Endodermal cell (in vitro differentiated cells): ENCODE results near the gene RNF215. TPM values are rescaled to one million over a fixed set of nuclear protein-coding genes. Genes with fewer than 3 reads are reported as not detected.

Experiments
- DNase-seq: peaks from one replicate; pipeline ENCODE4 v3.0.0-alpha.2; 2017
- H3K27ac ChIP-seq: 2 replicates; pipeline ENCODE4 v1.5.1; 2013; ENCODE audit warnings: mild to moderate bottlenecking, low read depth, low read length, moderate library complexity
- H3K27me3 ChIP-seq: 2 replicates; pipeline ENCODE4 v1.6.1; 2013; ENCODE audit warnings: mild to moderate bottlenecking, low read length, moderate library complexity; ENCODE audit not compliant: insufficient read depth, control insufficient read depth, poor library complexity, severe bottlenecking
- H3K36me3 ChIP-seq: 2 replicates; pipeline ENCODE4 v1.7.0; 2013; ENCODE audit warnings: mild to moderate bottlenecking, low read length, moderate library complexity; ENCODE audit not compliant: control insufficient read depth, insufficient read depth
- H3K4me1 ChIP-seq: one replicate; pipeline ENCODE4 v1.7.0; 2013; ENCODE audit warnings: low read length; ENCODE audit not compliant: control insufficient read depth, insufficient read depth
- H3K4me3 ChIP-seq: 2 replicates; pipeline ENCODE4 v1.5.1; 2013; ENCODE audit warnings: mild to moderate bottlenecking, low read length, moderate library complexity
- H3K9ac ChIP-seq: 2 replicates; pipeline ENCODE4 v1.6.1; 2013; ENCODE audit warnings: mild to moderate bottlenecking, low read length, moderate library complexity; ENCODE audit not compliant: poor library complexity, severe bottlenecking; ENCODE audit errors: extremely low read depth
- H3K9me3 ChIP-seq: 2 replicates; pipeline ENCODE4 v1.6.1; 2013; ENCODE audit warnings: mild to moderate bottlenecking, low read length, moderate library complexity; ENCODE audit not compliant: control insufficient read depth
- H3K27ac Mint-ChIP-seq: 2 replicates; pipeline ENCODE4 v1.8.0; 2020; ENCODE audit warnings: mixed read lengths
- H3K27me3 Mint-ChIP-seq: 2 replicates; pipeline ENCODE4 v1.8.0; 2021; ENCODE audit warnings: mild to moderate bottlenecking, mixed read lengths; ENCODE audit not compliant: insufficient read depth
- H3K36me3 Mint-ChIP-seq: 2 replicates; pipeline ENCODE4 v1.8.0; 2020; ENCODE audit warnings: low read depth, mixed read lengths
- H3K4me1 Mint-ChIP-seq: 2 replicates; pipeline ENCODE4 v1.8.0; 2020; ENCODE audit warnings: mixed read lengths
- H3K4me3 Mint-ChIP-seq: 2 replicates; pipeline ENCODE4 v1.8.0; 2020; ENCODE audit warnings: mild to moderate bottlenecking, moderate library complexity, mixed read lengths
- H3K9me3 Mint-ChIP-seq: 2 replicates; pipeline ENCODE4 v1.8.0; 2020; ENCODE audit warnings: mild to moderate bottlenecking, mixed read lengths
- CTCF ChIP-seq: fragments of 200-600 bp; sonication (generic); conservative IDR thresholded peaks from 2 replicates; pipeline ENCODE4 v1.5.0; 2021; ENCODE audit warnings: antibody characterized with exemption, mild to moderate bottlenecking
- WGBS, 2 experiments: methylation state at CpG; one replicate each; pipeline versions ENCODE4 v1.1.5 to v1.1.7; 2013; ENCODE audit warnings: missing lambda C conversion rate in 2 of 2, mixed read lengths in 1 of 2; ENCODE audit not compliant: insufficient coverage in 1 of 2, insufficient read length in 1 of 2; 5-methylcytosine and 5-hydroxymethylcytosine counted together
- total RNA-seq, 2 donors: library from RNA; stranded (reverse); fragmentation: NEBNext Ultra II Directional in 1 of 2; extraction: Animal tissue kit (Norgen Biotek cat#: 25700) in 1 of 2; gene quantifications; 2 replicates in 1 of 2; 3 replicates in 1 of 2; pipeline ENCODE4 v1.2.1, GENCODE V29; 2021

RNF215 gene
- total RNA-seq, 2 donors from 2014 or later, result 44.0 to 46.7 TPM

GRCh38 chr22:30396871-30397655 is 9.9 kb upstream of the RNF215 start, which contains the start of gene SEC14L2:
Gene SEC14L2, plus strand, starts transcription at chr22:30397018. Its CDS starts 99 bp downstream, at chr22:30397117.
- peak within 1 kb of the TSS; percentile 84 for H3K4me3 ChIP-seq
- Mint-ChIP-seq H3K27ac (peak within 1 kb of the TSS; percentile 55), H3K36me3 (peaks cover 7% of the 10 kb centered on the region), H3K9me3 (no peaks in the 10 kb centered on the region), H3K27me3 (peaks cover 46% of the 10 kb centered on the region), H3K4me3 (peak within 1 kb of the TSS; percentile 71), H3K4me1 (peaks cover 37% of the 10 kb centered on the region)
- no peaks in the 10 kb centered on the region for H3K9me3 ChIP-seq
- peak within 1 kb of the TSS; percentile 23 for H3K9ac ChIP-seq
- TF ChIP-seq CTCF, result no peak
- H3K4me1 ChIP-seq, result peaks cover 14% of the 10 kb centered on the region
- peak; percentile 86 for DNase-seq
- peaks cover 15% of the 10 kb centered on the region for H3K27me3 ChIP-seq
- H3K27ac ChIP-seq, result no peak within 1 kb of the TSS
- 0 to 2% methylated on average over 8 to 56 of the region's 56 CpGs for WGBS, 2 experiments
- H3K36me3 ChIP-seq, result peaks cover 6% of the 10 kb centered on the region

GRCh38 chr22:30393885-30394284 is 6.7 kb upstream of the RNF215 start:
- TF ChIP-seq CTCF, result no peak
- 73 to 81% methylated on average over 2 to 3 of the region's 3 CpGs for whole genome bisulfite sequencing, 2 experiments
- H3K9me3 Mint-ChIP-seq, result peaks cover 12% of the 10 kb centered on the region
- peak overlapping the region; percentile 64 for H3K27ac Mint-ChIP-seq
- Histone ChIP-seq H3K27me3 (peaks cover 15% of the 10 kb centered on the region), H3K9me3 (peaks cover 3% of the 10 kb centered on the region), H3K4me3 (no peak overlapping the region), H3K36me3 (no peaks in the 10 kb centered on the region), H3K4me1 (peaks cover 14% of the 10 kb centered on the region), H3K27ac (no peak overlapping the region), H3K9ac (no peak overlapping the region)
- H3K36me3 Mint-ChIP-seq, result no peaks in the 10 kb centered on the region
- H3K27me3 Mint-ChIP-seq, result peaks cover 36% of the 10 kb centered on the region
- H3K4me3 Mint-ChIP-seq, result no peak overlapping the region
- DNase-seq, result no peak
- peaks cover 37% of the 10 kb centered on the region for H3K4me1 Mint-ChIP-seq

- WGBS, 2 experiments, result 82 to 100% methylated on average over 2 to 7 of the region's 7 CpGs
- Histone ChIP-seq H3K9ac (no peak overlapping the region), H3K4me3 (no peak overlapping the region), H3K9me3 (peaks cover 3% of the 10 kb centered on the region), H3K36me3 (no peaks in the 10 kb centered on the region), H3K27me3 (peaks cover 11% of the 10 kb centered on the region), H3K4me1 (peaks cover 11% of the 10 kb centered on the region), H3K27ac (no peak overlapping the region)
- no peak overlapping the region for H3K4me3 Mint-ChIP-seq
- H3K9me3 Mint-ChIP-seq, result peaks cover 12% of the 10 kb centered on the region
- H3K27ac Mint-ChIP-seq, result peak overlapping the region; percentile 64
- no peak for TF ChIP-seq CTCF
- H3K36me3 Mint-ChIP-seq, result no peaks in the 10 kb centered on the region
- H3K27me3 Mint-ChIP-seq, result peaks cover 31% of the 10 kb centered on the region
- H3K4me1 Mint-ChIP-seq, result peaks cover 31% of the 10 kb centered on the region
- no peak for DNase-seq
Measured at GRCh38 chr22:30393322-30393680, 6.1 kb upstream of the RNF215 start.
